Caco-2 (cell line): ENCODE data around the gene FBN2. TPM values are rescaled to one million over a fixed set of nuclear protein-coding genes. Genes with fewer than 3 reads are reported as not detected.

Experiments used
- BruUV-seq: library from RNA; stranded (reverse); fragments of 400-500 nt; replicated peaks from 2 replicates; lab custom pipeline; 2021; lab: Mats Ljungman, UMichigan
- CTCF ChIA-PET: fragments of 300-600 bp; sonication (Branson Sonifier 250); formaldehyde crosslinking; loops from one replicate; lab custom pipeline; 2022; ENCODE audit warnings: antibody characterized with exemption; lab: Charles Lee
- POLR2A ChIA-PET: fragments of 300-600 bp; sonication (Branson Sonifier 250); formaldehyde crosslinking; loops from one replicate; lab custom pipeline; 2022; ENCODE audit warnings: antibody characterized with exemption; lab: Charles Lee
- DNase-seq, 2 experiments: peaks; one replicate each; pipeline versions ENCODE4 v3.0.0 to v3.0.0-alpha.2; 2020 to 2022
- H3K27me3 ChIP-seq: replicated peaks from 2 replicates; pipeline ENCODE4 v1.6.0; 2011; ENCODE audit warnings: low read length; ENCODE audit not compliant: control insufficient read depth, insufficient read depth
- H3K36me3 ChIP-seq: 2 replicates; pipeline ENCODE4 v1.5.1; 2011; ENCODE audit warnings: low read length; ENCODE audit not compliant: control insufficient read depth, insufficient read depth
- H3K4me1 ChIP-seq: fragments of 250-450 bp; sonication (Bioruptor Pico); 2 replicates; pipeline ENCODE4 v1.5.1; 2020; ENCODE audit warnings: mild to moderate bottlenecking
- H3K4me3 ChIP-seq: 2 replicates; pipeline ENCODE4 v1.5.1; 2011; ENCODE audit warnings: low read depth, mild to moderate bottlenecking, control low read depth, low read length
- H3K9me3 ChIP-seq: fragments of 250-450 bp; sonication (Bioruptor Pico); 2 replicates; pipeline ENCODE4 v1.5.1; 2020; ENCODE audit warnings: mild to moderate bottlenecking, moderate library complexity
- H3K27ac Mint-ChIP-seq: one replicate; pipeline ENCODE4 v1.8.0; 2022; ENCODE audit warnings: mixed read lengths; ENCODE audit not compliant: unreplicated experiment
- H3K27me3 Mint-ChIP-seq: one replicate; pipeline ENCODE4 v1.8.0; 2022; ENCODE audit warnings: mixed read lengths; ENCODE audit not compliant: insufficient read depth, unreplicated experiment
- H3K36me3 Mint-ChIP-seq: one replicate; pipeline ENCODE4 v1.8.0; 2022; ENCODE audit warnings: mild to moderate bottlenecking, mixed read lengths; ENCODE audit not compliant: insufficient read depth, unreplicated experiment
- H3K4me1 Mint-ChIP-seq: one replicate; pipeline ENCODE4 v1.8.0; 2022; ENCODE audit warnings: low read depth, mixed read lengths; ENCODE audit not compliant: unreplicated experiment
- H3K4me3 Mint-ChIP-seq: one replicate; pipeline ENCODE4 v1.8.0; 2022; ENCODE audit warnings: mild to moderate bottlenecking, moderate library complexity, mixed read lengths; ENCODE audit not compliant: unreplicated experiment
- H3K9me3 Mint-ChIP-seq: one replicate; pipeline ENCODE4 v1.8.0; 2022; ENCODE audit warnings: mixed read lengths; ENCODE audit not compliant: unreplicated experiment
- intact Hi-C: fragments of 100-400 bp; cut with micrococcal nuclease; formaldehyde crosslinking; loops from one replicate; pipeline ENCODE4 v1.10.0; 2022; ENCODE audit not compliant: unreplicated experiment
- total RNA-seq: library from RNA; stranded (reverse); gene quantifications from 2 replicates; pipeline ENCODE4 v1.2.3, GENCODE V29; 2022
- TF ChIP-seq, protein P1 (sequence below), 2 experiments: fragments of 200-600 bp in 1 of 2; IDR thresholded peaks; 1 replicate in 1 of 2; 2 replicates in 1 of 2; pipeline versions ENCODE4 v1.5.1 to v1.8.0; 2011 to 2022; ENCODE audit warnings: antibody characterized with exemption in 1 of 2, control low read depth in 1 of 2, inconsistent platforms in 1 of 2, low read depth in 1 of 2, low read length in 1 of 2, mild to moderate bottlenecking in 1 of 2, moderate library complexity in 1 of 2; ENCODE audit not compliant: insufficient read depth in 1 of 2, severe bottlenecking in 1 of 2, unreplicated experiment in 1 of 2

FBN2 gene
- total RNA-seq, 1 experiment from 2014 or later = 0.09 TPM

DNA sequence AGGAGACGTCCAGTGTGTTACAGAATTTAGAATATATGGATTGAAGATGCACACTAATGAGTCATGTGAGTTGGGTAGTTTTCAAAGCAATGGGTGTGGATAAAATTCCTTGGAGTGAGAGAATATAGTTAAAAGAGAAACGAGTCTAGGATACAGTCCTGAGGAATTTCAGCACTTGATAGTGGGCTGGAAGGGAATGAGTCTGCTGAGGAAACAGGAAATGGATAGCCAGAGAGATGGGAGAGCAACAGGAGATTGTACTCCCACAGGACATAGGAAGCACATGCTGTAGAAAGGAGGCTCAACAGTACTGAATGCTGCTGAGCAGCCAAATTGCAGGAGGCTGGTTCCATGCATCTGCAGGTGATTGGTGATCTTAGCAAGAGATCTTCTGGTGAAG lies 68.1 kb downstream of the FBN2 start:
- no peak overlapping the region for H3K27ac Mint-ChIP-seq
- DNase-seq = no peak
- H3K36me3 ChIP-seq = no peaks in the 10 kb centered on the region
- no TSS peak for BruUV-seq
- peaks cover 9% of the 10 kb centered on the region for H3K4me1 ChIP-seq
- no peaks in the 10 kb centered on the region for H3K27me3 Mint-ChIP-seq
- no peaks in the 10 kb centered on the region for H3K36me3 Mint-ChIP-seq
- intact Hi-C loops = no loop called here
- peaks cover 16% of the 10 kb centered on the region for H3K9me3 Mint-ChIP-seq
- no peak overlapping the region for H3K4me3 ChIP-seq
- peaks cover 9% of the 10 kb centered on the region for H3K4me1 Mint-ChIP-seq
- H3K27me3 ChIP-seq = no peaks in the 10 kb centered on the region
- ChIA-PET CTCF (no interaction called here), POLR2A (no interaction called here)
- TF ChIP-seq, protein P1, sequence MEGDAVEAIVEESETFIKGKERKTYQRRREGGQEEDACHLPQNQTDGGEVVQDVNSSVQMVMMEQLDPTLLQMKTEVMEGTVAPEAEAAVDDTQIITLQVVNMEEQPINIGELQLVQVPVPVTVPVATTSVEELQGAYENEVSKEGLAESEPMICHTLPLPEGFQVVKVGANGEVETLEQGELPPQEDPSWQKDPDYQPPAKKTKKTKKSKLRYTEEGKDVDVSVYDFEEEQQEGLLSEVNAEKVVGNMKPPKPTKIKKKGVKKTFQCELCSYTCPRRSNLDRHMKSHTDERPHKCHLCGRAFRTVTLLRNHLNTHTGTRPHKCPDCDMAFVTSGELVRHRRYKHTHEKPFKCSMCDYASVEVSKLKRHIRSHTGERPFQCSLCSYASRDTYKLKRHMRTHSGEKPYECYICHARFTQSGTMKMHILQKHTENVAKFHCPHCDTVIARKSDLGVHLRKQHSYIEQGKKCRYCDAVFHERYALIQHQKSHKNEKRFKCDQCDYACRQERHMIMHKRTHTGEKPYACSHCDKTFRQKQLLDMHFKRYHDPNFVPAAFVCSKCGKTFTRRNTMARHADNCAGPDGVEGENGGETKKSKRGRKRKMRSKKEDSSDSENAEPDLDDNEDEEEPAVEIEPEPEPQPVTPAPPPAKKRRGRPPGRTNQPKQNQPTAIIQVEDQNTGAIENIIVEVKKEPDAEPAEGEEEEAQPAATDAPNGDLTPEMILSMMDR (IDR thresholded peaks at IDR 0.05; ENCODE audit: insufficient read depth in 1 of 2, low read depth in 1 of 2, low read length in 1 of 2, severe bottlenecking in 1 of 2, unreplicated experiment in 1 of 2) = no peak
- H3K9me3 ChIP-seq = no peaks in the 10 kb centered on the region
- no peak overlapping the region for H3K4me3 Mint-ChIP-seq

DNA sequence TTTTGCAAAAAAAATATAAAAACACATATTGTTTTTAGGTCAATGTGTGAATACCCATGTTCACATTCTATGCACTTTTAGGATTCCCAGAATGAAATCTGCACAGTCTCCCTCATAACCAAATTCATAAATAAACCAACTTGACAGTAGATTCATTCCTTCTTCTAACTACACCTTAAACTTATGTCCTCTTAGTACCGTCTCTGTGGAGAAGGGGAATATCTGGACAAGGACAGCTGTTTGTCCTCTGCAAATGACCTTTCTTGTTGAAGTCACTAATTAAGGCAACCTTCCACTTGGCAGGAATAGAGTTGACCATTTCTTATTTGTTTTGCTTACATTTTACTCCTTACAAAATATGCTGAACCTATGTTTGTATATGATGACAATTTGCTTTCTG lies 71.1 kb downstream of the FBN2 start:
- no TSS peak for BruUV-seq
- POLR2A ChIA-PET = no interaction called here
- H3K36me3 Mint-ChIP-seq = no peaks in the 10 kb centered on the region

DNA sequence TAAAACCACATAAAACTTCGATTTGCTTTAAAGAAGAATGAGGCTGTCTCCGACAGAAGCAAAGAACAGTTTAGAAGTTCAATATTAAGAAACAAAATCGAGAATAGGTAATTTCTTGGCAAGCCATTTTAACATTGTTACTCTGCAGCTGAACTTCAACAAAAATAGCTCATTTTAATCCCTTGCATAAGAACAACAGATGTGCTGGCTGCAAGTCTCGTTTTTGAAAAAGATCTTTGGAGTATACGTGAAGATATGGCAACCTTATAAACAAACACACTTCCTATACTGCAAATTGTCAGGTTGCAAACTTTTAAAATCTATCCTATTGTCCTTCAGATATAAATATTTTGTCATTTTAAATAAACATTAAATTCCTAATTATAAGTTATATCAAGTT lies 71.5 kb downstream of the FBN2 start:
- intact Hi-C loops = no loop called here
- peaks cover 9% of the 10 kb centered on the region for H3K9me3 Mint-ChIP-seq
- no TSS peak for BruUV-seq
- POLR2A ChIA-PET = no interaction called here
- no peak overlapping the region for H3K4me3 ChIP-seq
- no peaks in the 10 kb centered on the region for H3K36me3 ChIP-seq
- DNase-seq = no peak
- peaks cover 9% of the 10 kb centered on the region for H3K4me1 ChIP-seq
- no peaks in the 10 kb centered on the region for H3K27me3 Mint-ChIP-seq
- H3K27ac Mint-ChIP-seq = no peak overlapping the region
- TF ChIP-seq, protein P1 (IDR thresholded peaks at IDR 0.05; ENCODE audit: insufficient read depth in 1 of 2, low read depth in 1 of 2, low read length in 1 of 2, severe bottlenecking in 1 of 2, unreplicated experiment in 1 of 2) = no peak
- CTCF ChIA-PET = no interaction called here
- H3K4me1 Mint-ChIP-seq = peaks cover 9% of the 10 kb centered on the region
- no peak overlapping the region for H3K4me3 Mint-ChIP-seq
- H3K9me3 ChIP-seq = no peaks in the 10 kb centered on the region
- no peaks in the 10 kb centered on the region for H3K36me3 Mint-ChIP-seq
- no peaks in the 10 kb centered on the region for H3K27me3 ChIP-seq

More for the DNA sequence above, 71.1 kb downstream of the FBN2 start:
- Mint-ChIP-seq H3K4me3 (no peak overlapping the region), H3K27me3 (no peaks in the 10 kb centered on the region), H3K4me1 (peaks cover 9% of the 10 kb centered on the region), H3K9me3 (peaks cover 9% of the 10 kb centered on the region), H3K27ac (no peak overlapping the region)
- Histone ChIP-seq H3K4me1 (peaks cover 9% of the 10 kb centered on the region), H3K27me3 (no peaks in the 10 kb centered on the region), H3K4me3 (no peak overlapping the region), H3K36me3 (no peaks in the 10 kb centered on the region), H3K9me3 (no peaks in the 10 kb centered on the region)
- no peak for DNase-seq
- TF ChIP-seq, protein P1 (IDR thresholded peaks at IDR 0.05; ENCODE audit: insufficient read depth in 1 of 2, low read depth in 1 of 2, low read length in 1 of 2, severe bottlenecking in 1 of 2, unreplicated experiment in 1 of 2) = no peak
- CTCF ChIA-PET = no interaction called here
- intact Hi-C loops = no loop called here
